Right forelimb (tissue), 1 donor: ENCODE data around the gene OR2Y1.
"Not testable (repeated sequence)": the region's sequence is repeated elsewhere in the genome, so short reads cannot be mapped to it uniquely, and the experiment has no call there.

Experiments
- DNase-seq: peaks from one replicate; pipeline ENCODE4 v3.0.0-alpha.2; 2018

The OR2Y1 gene, protein sequence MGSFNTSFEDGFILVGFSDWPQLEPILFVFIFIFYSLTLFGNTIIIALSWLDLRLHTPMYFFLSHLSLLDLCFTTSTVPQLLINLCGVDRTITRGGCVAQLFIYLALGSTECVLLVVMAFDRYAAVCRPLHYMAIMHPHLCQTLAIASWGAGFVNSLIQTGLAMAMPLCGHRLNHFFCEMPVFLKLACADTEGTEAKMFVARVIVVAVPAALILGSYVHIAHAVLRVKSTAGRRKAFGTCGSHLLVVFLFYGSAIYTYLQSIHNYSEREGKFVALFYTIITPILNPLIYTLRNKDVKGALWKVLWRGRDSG

DNA sequence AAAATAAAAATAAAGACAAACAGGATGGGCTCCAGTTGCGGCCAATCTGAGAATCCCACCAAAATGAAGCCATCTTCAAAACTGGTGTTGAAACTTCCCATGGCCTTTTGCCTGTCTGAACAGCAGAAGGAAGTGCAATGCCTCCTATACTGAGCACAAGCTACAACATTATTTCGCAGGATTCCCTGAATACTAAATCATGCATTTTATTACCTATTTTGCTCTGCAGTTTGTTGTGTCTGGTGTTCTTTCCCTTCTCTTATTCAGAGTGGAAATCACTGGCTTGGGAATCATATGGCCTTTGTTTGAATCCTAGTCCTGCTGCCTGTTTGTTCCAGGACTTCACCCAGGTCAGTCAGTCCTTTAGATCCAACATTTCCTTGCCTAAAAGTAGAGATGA lies at the start of gene OR2Y1:
TSS of gene OR2Y1 (minus strand) at position 101 of the 400 bp plus-strand sequence. CDS start at position 101, 0 bp downstream.
- no peak for DNase-seq

DNA sequence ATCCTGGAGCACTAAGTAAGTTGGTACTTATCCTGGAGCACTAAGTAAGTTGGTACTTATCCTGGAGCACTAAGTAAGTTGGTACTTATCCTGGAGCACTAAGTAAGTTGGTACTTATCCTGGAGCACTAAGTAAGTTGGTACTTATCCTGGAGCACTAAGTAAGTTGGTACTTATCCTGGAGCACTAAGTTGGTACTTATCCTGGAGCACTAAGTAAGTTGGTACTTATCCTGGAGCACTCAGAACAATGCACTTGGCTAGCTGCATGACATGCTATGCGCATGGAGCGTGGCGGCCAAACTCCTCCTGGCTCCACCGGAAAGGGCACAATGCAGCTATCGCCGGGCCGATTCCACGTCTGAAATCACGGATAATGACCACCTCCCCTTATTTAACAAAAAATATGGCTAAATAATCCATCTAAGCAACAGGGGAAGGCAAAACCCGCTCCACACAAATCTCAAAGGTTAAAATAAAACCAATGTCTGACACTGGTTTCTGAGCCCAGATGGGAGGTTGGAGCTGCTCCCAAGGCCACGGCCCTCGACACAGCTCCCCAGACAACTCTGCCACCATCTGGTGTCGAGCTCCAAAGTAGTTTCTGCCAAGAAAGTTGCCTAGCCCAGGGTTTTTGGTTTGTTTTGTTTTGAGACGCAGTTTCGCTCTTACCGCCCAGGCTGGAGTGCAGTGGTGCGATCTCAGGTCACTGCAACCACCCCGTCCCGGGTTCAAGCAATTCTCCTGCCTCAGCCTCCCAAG lies 49.0 kb upstream of the OR2Y1 start:
- not testable (repeated sequence) for DNase-seq

DNA sequence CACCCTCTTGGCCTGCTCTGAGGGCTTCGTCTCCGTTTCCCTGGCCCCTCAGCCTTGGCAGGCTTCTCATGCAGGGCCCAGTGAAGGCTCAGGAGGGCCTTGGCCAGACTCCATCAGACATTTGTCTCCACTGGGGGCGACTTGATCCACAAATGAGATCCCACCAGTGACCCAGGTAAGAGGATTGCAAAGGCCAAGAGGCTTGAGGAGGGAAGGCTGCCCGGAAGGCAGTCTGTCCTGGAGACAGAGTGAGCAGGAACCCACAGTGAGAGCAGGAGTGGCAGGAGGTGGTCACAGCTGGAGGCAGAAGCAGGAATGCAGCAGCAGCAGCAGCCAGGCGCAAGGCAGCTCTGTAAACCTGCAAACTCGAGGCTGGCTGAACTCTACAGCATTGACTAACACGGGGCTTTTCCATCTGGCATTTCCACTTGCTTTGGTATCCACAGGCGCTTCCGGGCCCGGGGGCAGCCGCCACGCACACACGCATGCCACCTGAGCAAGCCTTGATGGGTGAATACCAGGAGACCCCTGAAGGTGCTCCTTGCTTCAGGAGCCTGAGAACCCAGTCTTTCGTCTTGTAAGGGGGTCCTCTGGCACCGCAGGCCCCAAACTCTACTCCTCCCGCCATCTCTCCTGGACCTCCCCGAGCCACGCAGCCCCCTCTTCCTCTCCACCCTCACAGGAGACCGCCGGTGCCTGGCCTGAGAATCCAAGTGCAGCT lies 48.0 kb upstream of the OR2Y1 start:
- DNase-seq, result no peak

DNA sequence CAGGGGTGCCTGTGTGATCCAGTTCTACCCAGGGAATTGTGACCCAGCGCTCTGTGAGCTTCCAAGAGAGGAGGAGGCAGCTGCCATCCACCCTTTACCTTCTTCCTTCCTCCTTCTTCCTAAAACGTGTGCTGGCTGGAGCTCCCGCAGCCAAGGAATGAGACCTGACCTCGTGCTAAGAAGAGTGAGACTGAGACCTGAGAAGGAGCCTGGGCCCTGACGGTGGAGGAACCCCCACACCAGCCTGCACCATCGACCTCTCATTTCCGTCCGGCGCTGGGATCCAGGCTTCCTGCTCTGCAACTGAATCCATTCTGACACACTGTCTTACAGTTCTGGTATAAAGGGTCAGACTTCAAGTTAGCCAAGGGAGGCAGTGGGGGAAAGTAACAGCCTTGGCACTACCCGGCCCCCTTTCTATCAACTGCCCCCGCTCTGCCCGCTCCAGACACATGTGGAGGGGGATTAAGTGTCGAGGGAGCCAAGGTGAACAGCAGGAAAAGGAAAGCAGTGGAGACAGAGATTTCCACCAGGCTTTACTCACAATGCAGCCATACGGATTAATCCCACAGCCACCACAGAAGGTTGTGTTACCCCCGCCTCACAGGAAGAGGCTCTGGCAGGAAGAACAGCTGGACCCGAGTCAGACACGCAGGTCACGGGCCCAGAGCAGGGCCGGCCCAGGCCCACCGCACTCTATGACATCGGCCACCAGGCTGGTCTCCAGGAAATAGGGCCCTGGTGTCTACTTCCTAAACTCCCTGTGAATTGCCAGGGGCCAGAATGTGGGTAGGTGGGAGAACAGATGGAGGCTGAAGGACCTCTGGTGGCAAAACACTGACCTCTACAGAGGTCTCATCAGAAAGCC lies 46.9 kb upstream of the OR2Y1 start:
- DNase-seq, result peak; percentile 69

DNA sequence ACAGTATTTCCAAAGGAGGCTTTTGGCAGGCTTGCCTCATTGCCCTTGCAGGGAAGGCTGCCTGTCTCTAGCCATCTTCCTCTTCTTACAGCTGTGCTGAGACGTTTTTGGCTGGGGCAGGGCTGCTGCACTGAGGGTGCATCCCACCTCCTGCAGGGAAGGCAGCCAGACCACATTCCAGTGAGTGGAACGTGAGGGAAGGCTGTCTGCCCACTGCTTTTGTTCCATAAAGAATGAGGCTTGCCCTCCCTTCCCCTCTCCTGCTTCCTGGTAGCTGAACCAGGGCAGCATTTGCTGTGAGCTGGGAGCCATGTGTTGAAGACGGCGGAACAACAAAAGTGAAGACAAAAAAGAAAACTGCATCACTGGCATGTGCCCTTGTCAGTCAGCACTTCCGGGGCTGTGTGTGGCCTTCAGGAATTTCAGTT lies 46.0 kb upstream of the OR2Y1 start:
- peak; percentile 80 for DNase-seq

DNA sequence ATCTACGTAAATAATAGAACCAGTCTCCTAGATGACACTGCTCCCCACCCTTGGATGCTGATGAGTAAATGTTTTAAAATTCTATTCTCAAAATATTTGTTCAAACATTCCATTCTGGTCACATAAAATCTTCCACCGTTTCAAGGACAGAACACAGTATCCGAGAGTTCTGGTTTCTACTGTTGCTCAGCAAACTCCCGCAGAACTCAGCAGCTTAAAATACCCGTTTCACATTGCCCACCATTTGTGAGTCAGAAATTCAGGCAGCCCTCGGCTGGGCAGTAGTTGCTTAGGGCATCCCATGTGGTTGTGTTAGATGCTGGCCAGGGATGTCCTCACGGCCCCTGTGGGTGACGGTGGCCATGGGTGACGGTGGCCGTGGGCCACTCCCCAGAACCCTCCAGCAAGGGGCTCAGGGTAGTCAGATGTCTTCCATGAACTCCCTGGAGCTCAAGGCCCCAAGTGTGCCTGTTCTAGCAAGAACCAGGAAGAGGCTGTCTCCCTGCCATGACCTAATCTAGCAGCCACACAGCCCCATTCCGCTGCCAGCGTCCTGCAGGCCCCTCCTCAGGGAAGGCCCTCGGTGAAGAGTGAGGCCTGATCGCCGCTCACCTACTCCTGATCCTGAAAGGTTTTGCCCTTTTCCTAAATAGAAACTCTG lies 45.4 kb upstream of the OR2Y1 start:
- DNase-seq, result no peak

DNA sequence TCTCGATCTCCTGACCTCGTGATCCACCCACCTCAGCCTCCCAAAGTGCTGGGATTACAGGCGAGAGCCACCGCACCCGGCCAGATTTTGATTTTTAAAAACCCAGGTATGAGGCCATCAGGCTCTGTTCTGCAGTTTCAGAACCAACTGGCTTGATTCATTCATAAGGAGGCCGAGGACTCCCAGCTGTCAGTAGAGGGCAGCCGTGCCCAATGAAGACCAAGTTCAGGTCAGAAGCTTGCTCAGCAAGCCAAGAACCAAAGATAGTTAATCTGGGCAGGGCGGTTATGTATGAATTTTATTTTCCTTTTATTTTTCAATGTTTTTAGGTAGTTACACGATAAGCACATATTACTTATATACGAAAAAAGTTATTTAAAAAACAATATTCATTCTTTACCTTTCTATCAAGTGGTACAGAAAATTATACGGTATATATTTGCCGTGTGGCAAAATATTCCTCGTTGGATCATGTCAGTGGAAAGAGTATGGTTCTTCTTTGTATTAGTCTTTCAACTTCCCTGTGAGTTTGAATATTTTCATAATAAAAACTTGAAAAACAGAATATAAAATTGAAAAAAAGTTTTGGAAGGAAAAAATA lies 44.7 kb upstream of the OR2Y1 start:
- peak; percentile 76 for DNase-seq

DNA sequence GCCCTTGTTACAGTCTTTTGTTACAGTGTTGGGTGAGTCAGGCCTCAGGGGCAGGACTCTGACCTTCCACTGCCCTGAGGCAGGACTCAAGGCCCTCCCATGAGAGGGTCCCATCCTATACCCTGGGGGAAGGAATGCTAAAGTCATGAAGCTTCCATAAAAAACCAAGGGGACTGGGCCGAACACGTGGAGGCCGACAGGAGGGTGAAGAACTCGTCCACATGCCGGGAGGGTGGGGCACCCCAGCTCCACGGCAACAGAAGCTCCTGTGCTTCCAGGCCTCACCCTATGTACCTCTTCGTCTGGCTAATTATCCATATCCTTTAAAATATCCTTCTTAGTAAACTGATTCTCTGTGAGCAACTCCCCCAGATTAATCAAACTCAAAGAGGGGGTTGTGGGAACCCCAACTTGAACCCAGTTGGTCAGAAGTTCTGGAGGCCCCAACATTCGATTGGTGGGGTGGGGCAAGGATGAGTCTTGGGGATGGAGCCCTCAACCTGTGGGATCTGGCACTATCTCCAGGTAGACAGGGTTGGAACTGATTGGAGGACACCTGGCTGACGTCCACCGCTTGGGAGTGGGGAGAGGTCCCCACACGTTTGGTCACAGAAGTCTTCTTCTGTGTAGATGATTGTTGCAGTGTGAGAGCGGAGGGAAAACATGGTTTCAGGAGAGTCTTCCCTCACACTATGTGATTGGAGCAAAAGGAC lies 43.6 kb upstream of the OR2Y1 start:
- no peak for DNase-seq

DNA sequence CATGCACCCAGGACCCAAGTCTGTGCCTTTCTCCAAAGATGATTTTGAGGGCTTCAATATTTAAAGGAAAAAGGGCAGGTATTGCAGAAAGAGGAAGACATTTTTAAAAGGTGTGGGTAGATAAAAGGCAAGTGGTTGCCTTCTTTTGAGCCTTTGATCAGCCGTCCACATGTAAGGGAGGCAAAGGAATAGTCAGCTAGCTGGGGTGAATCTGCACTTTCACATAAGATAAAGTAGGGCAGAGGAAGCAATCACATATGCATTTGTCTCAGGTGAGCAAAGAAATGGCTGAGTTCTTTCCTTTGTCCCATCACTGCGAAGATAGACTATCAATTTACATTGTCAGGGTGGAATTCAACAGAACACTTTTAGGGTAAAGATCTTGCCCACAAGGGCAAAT lies 42.9 kb upstream of the OR2Y1 start:
- DNase-seq, result no peak

DNA sequence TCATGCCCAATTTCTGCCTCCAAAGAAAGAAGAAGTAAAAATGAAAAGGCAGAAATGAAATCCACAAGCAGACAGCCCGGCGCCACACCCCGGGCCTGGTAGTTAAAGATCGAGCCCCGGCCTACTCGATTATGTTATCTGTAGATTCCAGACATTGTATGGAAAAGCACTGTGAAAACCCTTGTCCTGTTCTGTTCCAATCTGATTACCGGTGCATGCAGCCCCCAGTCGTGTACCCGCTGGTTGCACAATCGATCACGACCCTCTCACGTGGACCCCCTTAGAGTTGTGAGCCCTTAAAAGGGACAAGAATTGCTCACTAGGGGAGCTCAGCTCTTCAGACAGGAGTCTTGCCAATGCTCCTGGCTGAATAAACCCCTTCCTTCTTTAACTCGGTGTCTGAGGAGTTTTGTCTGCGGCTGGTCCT lies 42.1 kb upstream of the OR2Y1 start:
- not testable (repeated sequence) for DNase-seq

DNA sequence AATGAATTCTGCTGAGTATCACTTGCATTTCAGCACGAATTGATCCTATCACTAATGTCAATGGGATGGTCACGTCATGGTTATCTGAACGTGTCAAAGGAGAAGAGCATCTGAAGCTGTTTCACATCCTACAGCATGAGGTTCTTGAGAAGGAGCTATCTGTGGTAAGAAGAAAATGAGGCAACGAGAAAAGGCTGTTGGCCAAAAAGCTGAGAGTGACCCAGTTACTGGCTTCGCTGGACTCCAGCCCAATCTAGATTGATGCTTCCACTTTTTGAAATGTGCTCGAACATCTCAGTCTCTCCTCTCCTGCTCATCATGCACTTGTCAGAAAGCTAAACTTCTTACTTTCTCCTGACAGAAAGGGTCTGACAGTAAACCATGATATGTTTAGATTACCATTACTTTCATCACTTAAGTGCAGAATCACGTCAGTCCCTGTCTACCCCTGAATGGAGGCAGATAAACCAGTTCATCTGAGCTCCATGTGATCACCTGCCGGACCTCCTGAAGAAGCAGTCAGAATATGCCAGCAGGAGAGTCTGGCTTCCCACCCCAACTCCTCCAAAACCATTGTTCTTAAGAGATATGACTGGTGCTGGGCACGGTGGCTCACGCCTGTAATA lies 40.2 kb upstream of the OR2Y1 start:
- no peak for DNase-seq

DNA sequence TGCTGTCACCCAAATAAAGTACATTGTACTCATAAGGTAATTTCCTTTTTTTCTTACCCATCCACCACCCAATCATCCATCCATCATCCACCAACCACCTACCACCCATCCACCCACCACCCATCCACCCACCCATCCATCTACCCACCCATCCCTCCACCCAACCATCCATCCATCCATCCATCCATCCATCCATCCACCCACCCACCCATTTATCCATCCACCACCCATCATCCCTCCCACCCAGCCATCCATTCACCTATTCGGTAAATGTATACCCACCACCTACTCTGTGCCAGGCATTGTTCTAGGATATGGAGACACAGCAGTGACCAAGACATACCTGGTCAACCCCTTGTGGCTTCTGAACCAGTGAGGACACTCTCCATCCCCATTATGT lies 37.6 kb upstream of the OR2Y1 start:
- no peak for DNase-seq

DNA sequence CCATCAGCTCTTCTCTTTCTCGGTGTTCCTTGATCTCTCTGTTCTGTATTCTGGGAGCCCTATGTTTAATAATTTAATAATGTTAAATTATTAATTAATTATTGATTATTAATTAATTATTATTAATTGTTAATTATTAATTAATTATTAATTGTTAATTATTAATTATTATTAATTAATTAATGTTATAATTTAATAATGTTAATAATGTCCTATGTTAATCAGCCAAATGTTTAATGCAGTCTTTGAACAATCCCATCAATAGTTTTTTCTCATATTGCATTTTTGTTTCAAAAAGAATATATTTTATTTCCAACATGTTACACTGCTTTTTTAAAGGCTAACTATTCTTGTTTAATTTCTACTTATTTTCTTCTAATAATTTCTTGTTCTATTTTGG lies 36.5 kb upstream of the OR2Y1 start:
- DNase-seq, result no peak

DNA sequence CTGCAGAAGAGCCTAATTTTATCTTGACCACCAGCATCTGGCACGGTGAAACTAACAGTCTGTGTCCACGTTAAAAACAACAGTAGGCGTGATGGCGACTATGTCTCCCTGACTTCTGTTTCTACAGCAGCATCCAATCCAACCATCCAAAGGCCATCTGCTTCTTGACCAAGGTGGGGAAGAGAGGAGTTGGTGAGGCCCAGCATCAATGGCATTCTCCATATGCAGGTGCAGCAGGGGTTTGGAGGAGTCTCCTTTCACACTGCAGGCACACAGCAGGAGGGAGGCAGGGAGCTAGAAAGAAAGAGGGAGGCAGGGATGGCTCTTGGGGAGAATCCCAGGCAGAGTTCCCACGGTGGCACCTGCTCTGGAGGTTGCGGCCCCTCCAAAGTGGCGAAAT lies 35.8 kb upstream of the OR2Y1 start:
- no peak for DNase-seq

DNA sequence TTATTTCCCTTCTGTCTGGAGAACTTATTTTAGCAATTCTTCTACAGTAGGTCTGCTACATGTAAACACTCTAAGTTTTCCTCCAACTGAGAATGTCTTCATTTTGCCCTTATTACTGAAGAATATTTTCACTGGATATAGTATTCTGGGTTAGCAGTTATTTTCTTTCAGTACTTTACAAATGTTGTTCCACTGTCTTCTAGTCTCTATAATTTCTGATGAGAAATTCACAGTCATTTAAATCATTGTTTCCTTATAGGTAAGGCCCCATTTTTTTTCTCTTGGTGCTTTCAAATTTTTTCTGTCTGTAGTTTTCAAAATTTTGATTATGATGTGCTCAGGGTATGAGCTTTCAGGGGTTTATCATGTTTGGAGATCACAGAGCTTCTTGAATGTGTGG lies 32.0 kb upstream of the OR2Y1 start:
- DNase-seq, result no peak

DNA sequence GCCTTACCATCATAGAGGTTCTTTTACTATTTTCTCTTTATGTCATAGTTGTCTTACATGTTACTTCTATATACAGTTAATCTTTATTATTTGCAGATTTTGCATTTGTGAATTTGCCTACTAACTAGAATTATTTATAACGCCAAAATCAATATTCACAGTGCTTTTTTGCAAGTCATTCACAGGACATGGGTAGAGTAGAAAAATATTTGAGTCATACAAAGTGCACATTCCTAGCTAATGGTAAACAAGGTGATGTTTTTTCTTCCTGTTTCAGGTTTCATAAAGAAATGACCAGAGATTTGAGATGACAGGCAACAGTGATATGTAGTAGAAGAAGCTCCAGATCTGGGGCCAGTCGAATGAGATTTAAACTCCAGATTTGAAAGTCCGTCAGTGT lies 30.0 kb upstream of the OR2Y1 start:
- no peak for DNase-seq

DNA sequence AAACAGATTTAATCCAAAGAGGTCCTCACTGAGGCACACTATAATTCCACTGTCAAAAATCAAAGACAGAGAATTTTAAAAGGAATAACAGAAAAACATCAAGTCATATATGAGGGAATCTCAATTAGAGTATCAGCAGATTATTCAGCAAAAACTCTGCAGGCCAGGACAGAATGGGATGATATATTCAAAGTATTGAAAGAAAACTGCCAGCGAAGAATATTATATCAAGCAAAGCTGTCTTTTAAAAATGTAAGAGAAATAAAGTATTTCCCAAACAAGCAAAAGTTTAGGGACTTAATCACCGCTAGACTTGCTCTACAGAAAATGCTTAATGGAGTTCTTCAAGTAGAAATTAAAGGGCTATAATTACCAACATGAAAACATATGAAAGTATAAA lies 15.7 kb upstream of the OR2Y1 start:
- DNase-seq, result no peak

DNA sequence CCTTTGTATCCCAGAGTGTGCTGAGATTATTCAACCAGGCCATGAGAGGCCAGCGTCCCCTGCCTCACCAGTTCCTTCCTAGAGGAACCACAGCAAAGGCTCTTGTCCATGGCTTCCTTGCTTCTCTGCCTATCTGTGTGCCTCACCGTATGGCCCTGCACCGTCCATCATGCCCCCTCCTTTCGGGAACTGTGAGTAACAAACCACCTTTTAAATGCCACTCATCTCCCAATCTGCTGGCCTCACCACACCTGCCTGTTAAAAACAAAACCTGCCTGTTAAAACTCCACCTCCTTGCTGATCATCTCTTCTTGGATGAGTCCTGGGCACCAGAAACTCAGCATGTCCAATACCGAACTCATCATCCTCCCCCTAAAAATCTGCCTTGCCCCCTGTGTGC lies 4.4 kb upstream of the OR2Y1 start:
- no peak for DNase-seq

DNA sequence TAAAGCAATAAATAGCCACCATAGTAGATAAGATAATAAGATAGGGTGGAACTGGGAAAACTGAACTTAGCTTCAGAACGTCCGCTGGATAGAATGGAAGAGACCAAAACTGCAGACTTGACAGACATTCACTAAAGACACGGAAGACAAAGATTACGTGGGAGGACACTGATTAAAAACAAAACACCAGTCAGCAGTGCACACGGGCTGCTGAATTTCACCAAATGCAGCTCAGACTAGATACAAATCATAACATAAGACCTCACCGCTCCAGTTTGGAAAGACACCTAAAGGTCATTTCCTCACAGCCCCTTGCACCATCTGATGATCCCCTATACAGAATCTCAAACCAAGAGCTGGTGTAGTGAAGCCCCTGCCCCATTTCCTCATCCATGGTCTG lies 2.9 kb upstream of the OR2Y1 start:
- DNase-seq, result no peak

DNA sequence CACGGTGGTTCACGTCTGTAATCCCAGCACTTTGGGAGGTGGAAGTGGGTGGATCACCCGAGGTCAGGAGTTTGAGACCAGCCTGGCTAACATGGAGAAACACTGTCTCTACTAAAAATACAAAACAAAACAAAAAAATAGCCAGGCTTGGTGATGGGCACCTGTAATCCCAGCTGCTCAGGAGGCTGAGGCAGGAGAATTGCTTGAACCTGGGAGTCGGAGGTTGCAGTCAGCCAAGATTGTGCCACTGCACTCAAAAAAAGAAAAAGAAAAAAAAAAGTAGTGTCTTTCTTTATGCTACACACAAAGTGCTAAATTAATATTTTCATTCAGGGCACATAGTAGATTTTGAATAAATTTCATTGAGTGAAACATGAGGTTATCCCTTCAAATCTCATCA lies 1.1 kb upstream of the OR2Y1 start:
- DNase-seq, result not testable (repeated sequence)

DNA sequence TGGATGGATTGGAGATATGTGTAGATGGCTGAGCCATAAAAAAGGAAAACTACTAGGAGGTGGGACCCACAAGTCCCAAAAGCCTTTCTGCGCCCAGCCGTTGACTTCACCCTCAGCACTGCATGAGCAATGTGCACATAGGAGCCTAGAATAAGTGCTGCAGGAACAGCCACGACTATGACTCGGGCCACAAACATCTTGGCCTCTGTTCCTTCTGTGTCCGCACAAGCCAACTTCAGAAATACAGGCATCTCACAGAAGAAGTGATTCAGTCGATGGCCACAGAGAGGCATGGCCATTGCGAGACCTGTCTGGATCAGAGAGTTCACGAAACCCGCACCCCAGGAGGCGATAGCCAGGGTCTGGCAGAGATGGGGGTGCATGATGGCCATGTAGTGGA lies 587 bp downstream of the OR2Y1 start:
- DNase-seq, result no peak
